ENCODE measurements around the gene NEDD9. TPM values are rescaled to one million over a fixed set of nuclear protein-coding genes. Genes with fewer than 3 reads are reported as not detected.

Gene NEDD9
- total RNA-seq, 1 experiment from 2014 or later = 96.4 TPM

DNA sequence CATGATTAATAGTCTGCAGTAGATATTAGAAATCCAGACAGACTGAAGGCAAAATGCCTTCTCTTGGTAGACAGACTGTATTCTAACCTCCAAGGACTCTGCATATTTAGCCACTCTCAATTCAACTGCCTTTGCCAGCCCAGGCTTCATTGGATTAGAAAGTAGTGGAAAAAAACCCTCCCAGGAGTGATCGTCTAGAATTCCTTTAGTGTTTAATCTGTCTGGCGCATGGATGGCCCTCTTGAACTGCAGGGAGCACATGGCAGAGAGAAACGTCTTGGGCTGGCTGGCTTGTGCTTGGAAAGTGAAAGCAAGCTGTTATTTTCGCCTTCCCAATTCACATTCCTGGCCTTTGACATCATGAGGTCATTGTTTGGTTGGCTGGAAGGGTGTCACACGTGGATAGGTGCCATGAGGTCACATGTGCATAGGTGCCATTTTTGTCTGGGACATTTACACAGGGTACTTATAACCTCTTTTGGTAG, 30.9 kb upstream of the NEDD9 start:
- peak; percentile 65 for DNase-seq (ENCODE audit: low spot score)

GRCh38 chr6:11262242-11262641, 29.8 kb upstream of the NEDD9 start:
- in situ Hi-C loops (cut with HindIII; ENCODE audit: low sequenced_read_pairs) = no loop called here

More for the DNA sequence above, 30.9 kb upstream of the NEDD9 start:
- in situ Hi-C loops (cut with HindIII; ENCODE audit: low sequenced_read_pairs) = no loop called here

GRCh38 chr6:11260249-11261038, 28.0 kb upstream of the NEDD9 start:
- in situ Hi-C loops (cut with HindIII; ENCODE audit: low sequenced_read_pairs) = no loop called here
- DNase-seq (ENCODE audit: low spot score) = no peak

More at GRCh38 chr6:11262242-11262641, 29.8 kb upstream of the NEDD9 start:
- peak; percentile 92 for DNase-seq (ENCODE audit: low spot score)

GRCh38 chr6:11258260-11259237, 26.1 kb upstream of the NEDD9 start:
- in situ Hi-C loops (cut with HindIII; ENCODE audit: low sequenced_read_pairs) = no loop called here
- DNase-seq (ENCODE audit: low spot score) = no peak

- in situ Hi-C loops (cut with HindIII; ENCODE audit: low sequenced_read_pairs) = no loop called here
- no peak for DNase-seq (ENCODE audit: low spot score)
These were observed 23.1 kb upstream of the NEDD9 start for GRCh38 chr6:11255610-11256009.

- DNase-seq (ENCODE audit: low spot score) = no peak
- in situ Hi-C loops (cut with HindIII; ENCODE audit: low sequenced_read_pairs) = no loop called here
These were observed 21.1 kb upstream of the NEDD9 start for GRCh38 chr6:11253594-11253993.

GRCh38 chr6:11251553-11252360, 19.3 kb upstream of the NEDD9 start:
- DNase-seq (ENCODE audit: low spot score) = peak; percentile 69
- in situ Hi-C loops (cut with HindIII; ENCODE audit: low sequenced_read_pairs) = no loop called here

DNA sequence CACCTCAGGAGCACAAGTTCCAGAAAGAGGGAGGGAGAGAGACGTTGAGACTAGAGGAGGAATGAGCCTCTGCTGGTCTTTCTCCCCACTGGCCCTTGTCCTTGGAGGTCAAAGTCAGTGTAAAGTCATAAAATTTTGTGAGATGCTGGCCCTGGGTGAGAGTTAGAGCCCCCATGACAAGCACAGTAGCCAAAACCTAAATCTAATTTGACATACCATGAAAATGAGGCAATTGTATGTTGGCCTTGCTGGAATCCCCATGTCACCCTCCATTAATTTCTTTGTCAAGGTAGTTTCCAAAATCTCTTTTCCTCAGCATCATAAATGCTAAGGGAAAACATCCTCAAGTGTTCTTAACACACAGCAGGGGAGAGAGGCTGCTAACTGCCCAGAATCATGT, 17.6 kb upstream of the NEDD9 start:
- DNase-seq (ENCODE audit: low spot score) = no peak
- in situ Hi-C loops (cut with HindIII; ENCODE audit: low sequenced_read_pairs) = no loop called here

- DNase-seq (ENCODE audit: low spot score) = no peak
- in situ Hi-C loops (cut with HindIII; ENCODE audit: low sequenced_read_pairs) = no loop called here
These were observed 16.7 kb upstream of the NEDD9 start for GRCh38 chr6:11248974-11249761.

GRCh38 chr6:11246722-11247121, 14.3 kb upstream of the NEDD9 start:
- in situ Hi-C loops (cut with HindIII; ENCODE audit: low sequenced_read_pairs) = no loop called here

DNA sequence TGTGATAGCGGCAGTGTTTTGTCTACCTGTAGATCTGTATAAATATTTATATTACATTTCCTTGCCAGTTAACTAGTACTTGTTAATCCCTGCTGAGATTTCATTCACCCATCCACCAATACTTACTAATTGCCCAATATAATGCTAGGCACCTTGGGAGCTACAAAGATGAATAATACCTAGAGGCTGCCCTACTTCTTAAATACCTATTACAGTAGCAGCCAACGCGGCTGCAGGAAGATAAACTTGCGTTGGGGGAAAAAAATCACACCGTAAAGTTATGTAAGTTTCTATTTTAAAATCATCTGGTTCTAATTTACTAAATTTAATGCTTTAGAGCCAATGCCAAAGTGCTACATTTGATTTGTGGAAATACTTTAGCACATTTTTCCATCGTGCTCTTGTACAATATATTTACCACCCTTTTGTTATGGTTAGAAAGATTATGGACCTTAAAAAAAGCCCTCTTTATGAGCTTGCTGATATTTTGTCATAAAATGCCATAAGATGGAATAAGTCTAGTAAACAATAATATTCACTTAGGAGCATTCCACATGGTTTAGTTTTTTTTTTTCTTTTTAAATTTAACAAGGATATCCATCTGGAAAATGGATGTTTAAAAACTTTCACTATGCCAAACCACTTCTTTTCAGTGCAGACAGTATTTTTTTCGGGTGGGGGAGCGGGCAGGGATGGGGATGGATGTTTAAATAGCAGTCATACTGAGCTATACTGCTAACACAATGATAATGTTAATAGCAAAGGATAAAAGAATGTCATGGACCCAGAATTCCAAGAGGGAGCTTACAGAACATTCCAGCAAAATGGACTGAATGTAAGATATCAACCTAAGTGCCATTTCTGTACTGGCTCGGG, 13.2 kb upstream of the NEDD9 start:
- no peak for DNase-seq (ENCODE audit: low spot score)
- in situ Hi-C loops (cut with HindIII; ENCODE audit: low sequenced_read_pairs) = no loop called here

More at GRCh38 chr6:11246722-11247121, 14.3 kb upstream of the NEDD9 start:
- no peak for DNase-seq (ENCODE audit: low spot score)

DNA sequence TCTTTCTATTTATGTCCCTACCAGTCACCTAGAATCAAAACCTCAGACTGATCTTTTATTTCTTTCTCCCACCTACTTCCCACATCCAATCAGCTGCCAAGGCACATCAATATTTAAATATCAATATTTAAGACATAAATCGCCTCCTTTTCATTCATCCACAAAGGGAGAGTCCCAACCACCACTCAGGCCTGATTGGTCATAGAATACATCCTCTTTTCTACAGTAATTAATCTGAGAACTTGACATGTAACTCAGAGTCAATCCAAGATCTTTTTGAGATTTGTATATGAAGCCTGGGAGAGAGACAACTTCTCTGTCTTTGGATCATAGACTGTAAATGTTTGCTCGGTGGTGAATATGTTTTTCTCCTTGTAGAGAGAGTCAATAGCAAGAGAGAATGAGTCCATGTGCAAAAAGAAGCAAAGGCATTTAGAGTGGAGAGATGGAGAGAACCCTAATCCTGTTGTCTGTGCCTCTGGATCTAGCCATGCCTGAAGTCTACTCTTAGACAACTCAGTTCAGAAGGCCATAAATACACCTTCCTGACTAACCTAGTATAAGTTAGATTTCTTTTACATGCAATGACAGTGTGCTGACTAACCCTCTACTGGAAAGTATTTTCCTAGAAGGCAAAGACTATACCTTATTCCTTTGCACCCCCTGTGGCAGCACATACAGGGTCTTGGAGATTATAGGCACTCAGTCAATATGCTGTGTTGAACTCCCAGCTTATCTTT, 12.1 kb upstream of the NEDD9 start:
- DNase-seq (ENCODE audit: low spot score) = no peak
- in situ Hi-C loops (cut with HindIII; ENCODE audit: low sequenced_read_pairs) = no loop called here

- DNase-seq (ENCODE audit: low spot score) = no peak
- in situ Hi-C loops (cut with HindIII; ENCODE audit: low sequenced_read_pairs) = no loop called here
These were observed 11.4 kb upstream of the NEDD9 start for GRCh38 chr6:11243861-11244260.

DNA sequence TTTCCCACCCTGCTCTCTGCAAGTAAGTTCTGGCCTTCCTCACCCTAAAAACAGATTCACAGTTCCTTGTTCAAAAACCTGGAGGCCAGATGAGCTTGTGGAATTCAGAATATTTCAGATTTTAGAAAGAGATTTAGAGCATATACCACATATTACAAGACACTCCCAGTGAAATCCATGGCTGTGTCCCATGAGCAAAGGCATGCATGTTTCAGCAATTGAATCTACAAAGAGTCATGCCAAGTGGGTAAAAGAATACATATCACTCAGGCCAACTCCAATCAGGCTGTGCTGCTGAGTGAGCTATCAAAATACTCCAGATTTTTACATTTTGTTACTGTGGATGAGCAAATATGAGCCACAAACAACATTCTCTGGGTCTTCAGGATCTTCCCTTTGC, 10.2 kb upstream of the NEDD9 start:
- no peak for DNase-seq (ENCODE audit: low spot score)
- in situ Hi-C loops (cut with HindIII; ENCODE audit: low sequenced_read_pairs) = no loop called here

DNA sequence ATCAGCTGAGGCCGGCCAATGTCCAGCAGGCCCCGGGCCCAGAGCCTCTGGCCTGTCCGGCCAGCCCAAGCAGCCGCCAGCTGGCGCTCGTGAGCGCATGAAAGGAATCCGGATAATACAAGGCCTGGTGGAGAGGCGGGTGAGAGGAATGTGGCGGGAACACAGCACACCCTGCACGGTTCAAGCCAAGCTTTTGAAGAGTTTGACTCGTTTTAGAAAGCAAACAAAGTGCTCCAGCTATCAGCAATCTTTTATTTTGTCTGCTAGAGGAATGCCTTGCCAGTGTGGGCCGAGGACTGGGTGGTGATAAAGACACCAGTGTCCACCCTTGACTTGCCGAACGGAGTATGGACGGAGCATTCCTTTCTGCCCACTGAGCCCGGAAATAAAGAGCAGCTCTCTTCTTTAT, 9.3 kb upstream of the NEDD9 start:
- DNase-seq (ENCODE audit: low spot score) = no peak
- in situ Hi-C loops (cut with HindIII; ENCODE audit: low sequenced_read_pairs) = no loop called here

DNA sequence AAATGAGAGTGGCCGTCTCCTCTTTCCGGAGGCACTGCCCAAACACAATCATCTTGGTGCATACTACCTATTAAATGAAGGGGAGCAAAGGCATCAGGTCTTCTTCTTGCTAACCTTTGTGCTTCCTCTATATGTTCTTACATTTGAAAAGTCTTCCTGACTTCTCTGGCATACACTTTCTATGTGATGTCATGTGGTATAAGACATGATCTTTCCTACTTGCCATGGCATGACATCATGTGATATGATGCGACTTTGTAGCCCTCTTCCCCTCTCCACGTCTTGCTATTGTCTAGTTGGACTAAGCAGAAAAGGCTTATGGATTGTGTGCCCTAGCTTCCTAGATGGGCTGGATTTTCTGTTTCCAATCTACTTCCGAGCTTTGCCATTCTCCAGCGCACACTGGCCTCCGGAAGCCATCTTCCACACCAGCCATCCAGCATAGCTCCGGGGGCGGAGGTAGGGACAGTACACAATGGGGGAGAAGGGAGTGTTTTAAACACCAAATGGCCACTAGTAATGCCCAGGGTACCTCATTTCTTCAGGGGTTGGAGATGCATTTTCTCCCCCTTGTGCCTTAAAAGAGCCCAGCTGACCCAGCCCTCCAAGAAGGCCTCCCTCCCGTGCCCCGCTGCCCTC, 8.8 kb upstream of the NEDD9 start:
- DNase-seq (ENCODE audit: low spot score) = no peak
- in situ Hi-C loops (cut with HindIII; ENCODE audit: low sequenced_read_pairs) = no loop called here
